ENCODE results near the gene GOLGA6L2.
"Not testable (repeated sequence)": the region's sequence is repeated elsewhere in the genome, so short reads cannot be mapped to it uniquely, and the experiment has no call there.

The GOLGA6L2 gene

GRCh38 chr15:23424111-23424904 is 22.7 kb downstream of the GOLGA6L2 start:
- H3K4me3 ChIP-seq (ENCODE audit: low read depth, low read length): no peak overlapping the region
- TF ChIP-seq, protein P1, sequence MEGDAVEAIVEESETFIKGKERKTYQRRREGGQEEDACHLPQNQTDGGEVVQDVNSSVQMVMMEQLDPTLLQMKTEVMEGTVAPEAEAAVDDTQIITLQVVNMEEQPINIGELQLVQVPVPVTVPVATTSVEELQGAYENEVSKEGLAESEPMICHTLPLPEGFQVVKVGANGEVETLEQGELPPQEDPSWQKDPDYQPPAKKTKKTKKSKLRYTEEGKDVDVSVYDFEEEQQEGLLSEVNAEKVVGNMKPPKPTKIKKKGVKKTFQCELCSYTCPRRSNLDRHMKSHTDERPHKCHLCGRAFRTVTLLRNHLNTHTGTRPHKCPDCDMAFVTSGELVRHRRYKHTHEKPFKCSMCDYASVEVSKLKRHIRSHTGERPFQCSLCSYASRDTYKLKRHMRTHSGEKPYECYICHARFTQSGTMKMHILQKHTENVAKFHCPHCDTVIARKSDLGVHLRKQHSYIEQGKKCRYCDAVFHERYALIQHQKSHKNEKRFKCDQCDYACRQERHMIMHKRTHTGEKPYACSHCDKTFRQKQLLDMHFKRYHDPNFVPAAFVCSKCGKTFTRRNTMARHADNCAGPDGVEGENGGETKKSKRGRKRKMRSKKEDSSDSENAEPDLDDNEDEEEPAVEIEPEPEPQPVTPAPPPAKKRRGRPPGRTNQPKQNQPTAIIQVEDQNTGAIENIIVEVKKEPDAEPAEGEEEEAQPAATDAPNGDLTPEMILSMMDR (conservative IDR thresholded peaks at IDR 0.05; ENCODE audit: low read depth, low read length): no peak
- no peak for DNase-seq (ENCODE audit: low read depth)

- TF ChIP-seq, protein P1 (conservative IDR thresholded peaks at IDR 0.05; ENCODE audit: low read depth, low read length): no peak
- H3K4me3 ChIP-seq (ENCODE audit: low read depth, low read length): no peak overlapping the region
- no peak for DNase-seq (ENCODE audit: low read depth)
Measured at GRCh38 chr15:23422946-23423708, 23.9 kb downstream of the GOLGA6L2 start.

- no peak overlapping the region for H3K4me3 ChIP-seq (ENCODE audit: low read depth, low read length)
- DNase-seq (ENCODE audit: low read depth): no peak
- TF ChIP-seq, protein P1 (conservative IDR thresholded peaks at IDR 0.05; ENCODE audit: low read depth, low read length): no peak
Measured at GRCh38 chr15:23422099-23422945, 24.7 kb downstream of the GOLGA6L2 start.

- no peak overlapping the region for H3K4me3 ChIP-seq (ENCODE audit: low read depth, low read length)
- TF ChIP-seq, protein P1 (conservative IDR thresholded peaks at IDR 0.05; ENCODE audit: low read depth, low read length): no peak
- no peak for DNase-seq (ENCODE audit: low read depth)
Measured at GRCh38 chr15:23420806-23421575, 26.1 kb downstream of the GOLGA6L2 start.

DNA sequence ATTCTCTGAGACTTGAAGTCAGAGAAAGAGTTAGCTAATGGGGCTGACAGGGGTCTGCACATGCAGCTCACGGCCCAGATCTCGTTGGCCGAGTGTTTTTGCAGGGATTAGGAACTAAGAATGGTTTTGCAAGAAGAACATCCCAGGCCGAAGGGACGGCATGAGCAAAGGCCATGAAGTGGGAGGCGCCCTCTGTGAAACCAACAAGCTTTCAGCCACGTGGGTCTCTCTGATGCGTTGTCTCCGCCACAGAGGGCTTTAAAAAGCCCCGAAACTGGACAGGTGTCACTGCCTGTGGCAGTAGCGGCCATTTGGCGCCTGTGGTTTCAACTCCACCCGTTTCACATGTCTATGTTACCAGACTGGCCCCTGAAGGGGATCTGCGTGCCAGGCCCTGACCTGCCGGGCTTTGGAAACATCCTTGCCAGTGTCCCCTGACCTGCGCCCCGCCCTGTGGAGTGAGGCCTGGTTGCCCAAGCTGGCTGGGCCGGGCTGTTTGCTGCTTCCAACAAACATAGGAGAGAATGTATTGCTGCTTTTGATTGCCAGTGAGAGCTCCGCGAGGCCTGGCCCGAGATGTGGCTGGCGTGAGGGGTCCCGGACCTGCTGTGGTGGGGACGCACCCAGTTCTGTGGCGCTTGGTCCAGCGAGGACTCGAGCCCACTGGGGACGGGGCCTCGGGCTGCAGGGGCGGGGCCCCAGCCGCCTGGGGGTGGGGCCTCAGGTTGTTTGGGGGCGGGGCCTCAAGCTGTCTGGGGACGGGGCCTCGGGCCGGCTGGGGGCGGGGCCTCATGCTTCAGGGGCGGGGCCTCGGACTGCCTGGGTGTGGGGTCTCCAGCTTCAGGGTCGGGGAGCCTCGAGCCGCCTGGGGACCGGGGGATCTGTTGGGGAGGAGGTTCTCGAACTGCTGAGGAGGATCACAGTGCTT is 30.4 kb downstream of the GOLGA6L2 start:
- DNase-seq (ENCODE audit: low read depth): no peak
- TF ChIP-seq, protein P1 (conservative IDR thresholded peaks at IDR 0.05; ENCODE audit: low read depth, low read length): no peak
- no peak overlapping the region for H3K4me3 ChIP-seq (ENCODE audit: low read depth, low read length)

DNA sequence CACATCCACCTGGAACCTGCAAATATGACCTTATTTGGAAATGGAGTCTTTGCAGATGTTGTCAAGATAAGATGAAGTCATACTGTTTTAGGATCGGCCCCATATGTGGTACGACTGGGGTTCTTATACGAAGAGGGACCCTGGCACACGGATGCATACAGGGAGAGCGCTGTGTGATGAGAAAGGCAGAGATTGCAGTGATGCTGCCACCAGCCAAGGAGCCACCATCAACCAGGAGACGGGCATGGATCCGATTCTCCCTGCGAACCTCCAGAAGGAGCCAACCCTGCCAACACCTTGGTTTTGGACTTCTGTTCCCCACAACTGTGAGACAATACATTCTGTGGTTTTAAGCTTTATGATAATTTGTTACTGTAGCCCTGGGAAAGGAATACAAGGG is 31.2 kb downstream of the GOLGA6L2 start:
- not testable (repeated sequence) for DNase-seq (ENCODE audit: low read depth); H3K4me3 ChIP-seq (ENCODE audit: low read depth, low read length)
